GM12878 (cell line): ENCODE measurements around the gene PSMB7. TPM values are rescaled to one million over a fixed set of nuclear protein-coding genes. Genes with fewer than 3 reads are reported as not detected.

ENCODE experiments used
- ATAC-seq: fragments of 200-7000 bp; cut with Tn5 transposase; 3 replicates; pipeline ENCODE4 v1.9.1; 2020; ENCODE audit warnings: mild to moderate bottlenecking, moderate library complexity
- BruUV-seq: library from RNA; stranded (reverse); fragments of 400-500 nt; replicated peaks from 2 replicates; lab custom pipeline; 2021; lab: Mats Ljungman, UMichigan
- CTCF ChIA-PET: fragments of 300-600 bp; sonication (Branson Sonifier 250); formaldehyde crosslinking; extraction: SDS; loops from one replicate; lab custom pipeline; 2021; ENCODE audit warnings: inconsistent platforms; lab: Yijun Ruan, JAX
- POLR2A ChIA-PET: fragments of 350-600 bp; formaldehyde crosslinking; extraction: SDS; loops from one replicate; lab custom pipeline; 2021; ENCODE audit warnings: inconsistent platforms; lab: Charles Lee
- RAD21 ChIA-PET: fragments of 300-600 bp; sonication (Branson Sonifier 250); formaldehyde crosslinking; loops from one replicate; lab custom pipeline; 2023; ENCODE audit warnings: antibody characterized with exemption; ENCODE audit not compliant: unreplicated experiment; lab: Charles Lee
- SMC1A ChIA-PET: fragments of 300-600 bp; sonication (Branson Sonifier 250); formaldehyde crosslinking; loops from one replicate; lab custom pipeline; 2023; ENCODE audit not compliant: unreplicated experiment, uncharacterized antibody; lab: Charles Lee
- DNase-seq: peaks from one replicate; pipeline ENCODE4 v3.0.0-alpha.2; 2011; ENCODE audit warnings: low read depth, low spot score
- FAIRE-seq: peaks from 3 replicates; lab custom pipeline; 2011; peaks lifted over from hg19 to GRCh38; lab: Jason Lieb, UNC
- H2AFZ ChIP-seq: 2 replicates; pipeline ENCODE4 v1.6.0; 2011; ENCODE audit warnings: low read depth, low read length, control low read depth; ENCODE audit not compliant: control insufficient read depth
- H3K27ac ChIP-seq: 2 replicates; pipeline ENCODE4 v1.5.1; 2011; ENCODE audit warnings: control low read depth; ENCODE audit not compliant: control insufficient read depth, insufficient read depth
- H3K27me3 ChIP-seq, 2 experiments: replicated peaks in 1 of 2; 2 replicates each; pipeline versions ENCODE4 v1.6.0 to v1.6.1; 2011; ENCODE audit warnings: low read length in 1 of 2; ENCODE audit not compliant: control insufficient read depth in 2 of 2, insufficient read depth in 2 of 2
- H3K36me3 ChIP-seq, 2 experiments: 2 replicates each; pipeline ENCODE4 v1.5.1; 2011; ENCODE audit warnings: low read length in 1 of 2; ENCODE audit not compliant: control insufficient read depth in 2 of 2, insufficient read depth in 2 of 2
- H3K4me1 ChIP-seq: 2 replicates; pipeline ENCODE4 v1.6.1; 2011; ENCODE audit warnings: mild to moderate bottlenecking, low read length, moderate library complexity, mixed read lengths; ENCODE audit not compliant: control insufficient read depth, insufficient read depth
- H3K4me2 ChIP-seq: 2 replicates; pipeline ENCODE4 v1.6.0; 2011; ENCODE audit warnings: control low read depth; ENCODE audit not compliant: control insufficient read depth, insufficient read depth
- H3K4me3 ChIP-seq: fragments of 200-600 bp; sonication (generic); 2 replicates; pipeline ENCODE4 v1.5.1; 2016
- H3K79me2 ChIP-seq: 2 replicates; pipeline ENCODE4 v1.6.0; 2011; ENCODE audit warnings: low read length; ENCODE audit not compliant: control insufficient read depth, insufficient read depth
- H3K9ac ChIP-seq: 2 replicates; pipeline ENCODE4 v1.8.0; 2011; ENCODE audit warnings: low read length, control low read depth, mixed read lengths; ENCODE audit not compliant: control insufficient read depth, insufficient read depth
- H3K9me3 ChIP-seq: replicated peaks from 3 replicates; pipeline ENCODE4 v1.5.1; 2011; ENCODE audit warnings: mild to moderate bottlenecking, low read length; ENCODE audit not compliant: control insufficient read depth, insufficient read depth
- H4K20me1 ChIP-seq: 2 replicates; pipeline ENCODE4 v1.6.0; 2011; ENCODE audit not compliant: control insufficient read depth, insufficient read depth
- EED ChIP-seq: sonication (generic); IDR thresholded peaks from 2 replicates; pipeline ENCODE4 v1.6.1; 2016; ENCODE audit warnings: antibody characterized with exemption, low read depth
- FOXM1 ChIP-seq: IDR thresholded peaks from 2 replicates; pipeline ENCODE4 v1.6.1; 2012; ENCODE audit warnings: low read depth, mild to moderate bottlenecking, inconsistent platforms, low read length, moderate library complexity
- IKZF1 ChIP-seq: fragments of 450-650 bp; conservative IDR thresholded peaks from 2 replicates; pipeline ENCODE4 v1.6.1; 2017; ENCODE audit warnings: antibody characterized with exemption, mild to moderate bottlenecking
- KDM1A ChIP-seq: fragments of 200-600 bp; sonication (generic); IDR thresholded peaks from 2 replicates; pipeline ENCODE4 v1.6.1; 2016; ENCODE audit warnings: borderline replicate concordance
- KLF5 ChIP-seq: fragments of 450-650 bp; IDR thresholded peaks from 2 replicates; pipeline ENCODE4 v1.6.1; 2014; ENCODE audit warnings: mild to moderate bottlenecking; ENCODE audit not compliant: partially characterized antibody
- LARP7 ChIP-seq: fragments of 450-650 bp; IDR thresholded peaks from 2 replicates; pipeline ENCODE4 v1.6.1; 2017; ENCODE audit warnings: mild to moderate bottlenecking
- MTA2 ChIP-seq: fragments of 450-650 bp; IDR thresholded peaks from 2 replicates; pipeline ENCODE4 v1.6.1; 2016; ENCODE audit warnings: low read depth, mild to moderate bottlenecking, moderate library complexity
- NR2F1 ChIP-seq: fragments of 450-650 bp; conservative IDR thresholded peaks from 2 replicates; pipeline ENCODE4 v1.6.1; 2017; ENCODE audit warnings: mild to moderate bottlenecking
- PAX8 ChIP-seq: fragments of 450-650 bp; IDR thresholded peaks from 2 replicates; pipeline ENCODE4 v1.6.1; 2017; ENCODE audit warnings: mild to moderate bottlenecking, moderate library complexity
- PML ChIP-seq: IDR thresholded peaks from 2 replicates; pipeline ENCODE4 v1.6.1; 2012; ENCODE audit warnings: low read length, inconsistent platforms
- POU2F2 ChIP-seq: IDR thresholded peaks from 3 replicates; pipeline ENCODE4 v1.6.1; 2011; ENCODE audit warnings: low read depth, mild to moderate bottlenecking, low read length, borderline replicate concordance
- RAD21 ChIP-seq: IDR thresholded peaks from 2 replicates; pipeline ENCODE4 v1.6.1; 2011; ENCODE audit warnings: mild to moderate bottlenecking, low read depth, low read length, moderate library complexity; ENCODE audit not compliant: insufficient read depth
- RUNX3 ChIP-seq: IDR thresholded peaks from 2 replicates; pipeline ENCODE4 v1.6.1; 2012; ENCODE audit warnings: low read length, inconsistent platforms
- SIN3A ChIP-seq: IDR thresholded peaks from 2 replicates; pipeline ENCODE4 v1.6.1; 2012; ENCODE audit warnings: low read depth, low read length, improper control_type of control experiment
- SMAD1 ChIP-seq: fragments of 450-650 bp; IDR thresholded peaks from 2 replicates; pipeline ENCODE4 v1.6.1; 2018; ENCODE audit warnings: mild to moderate bottlenecking, low read depth; ENCODE audit not compliant: partially characterized antibody
- SMARCA5 ChIP-seq: fragments of 450-650 bp; IDR thresholded peaks from 2 replicates; pipeline ENCODE4 v1.6.1; 2017; ENCODE audit warnings: mild to moderate bottlenecking
- SMC3 ChIP-seq: IDR thresholded peaks from 2 replicates; pipeline ENCODE4 v1.6.1; 2011; ENCODE audit warnings: low read length, improper control_type of control experiment, borderline replicate concordance
- SREBF1 ChIP-seq: IDR thresholded peaks from 2 replicates; pipeline ENCODE4 v1.6.1; 2012; ENCODE audit warnings: mild to moderate bottlenecking, low read length
- SUPT20H ChIP-seq: IDR thresholded peaks from 2 replicates; pipeline ENCODE4 v1.6.1; 2011; ENCODE audit warnings: low read depth, mild to moderate bottlenecking, low read length, moderate library complexity, borderline replicate concordance; ENCODE audit not compliant: control insufficient read depth
- TAF1 ChIP-seq: IDR thresholded peaks from 2 replicates; pipeline ENCODE4 v1.6.1; 2011; ENCODE audit warnings: mild to moderate bottlenecking, low read depth, low read length, borderline replicate concordance
- TARDBP ChIP-seq: IDR thresholded peaks from 2 replicates; pipeline ENCODE4 v1.6.1; 2016; ENCODE audit warnings: borderline replicate concordance
- ZNF622 ChIP-seq: fragments of 450-650 bp; IDR thresholded peaks from 2 replicates; pipeline ENCODE4 v1.6.1; 2017; ENCODE audit warnings: mild to moderate bottlenecking, inconsistent platforms
- WGBS: methylation state at CpG from one replicate; pipeline ENCODE4 v1.1.6; 2016; ENCODE audit warnings: low lambda C conversion rate; ENCODE audit not compliant: insufficient replicate concordance, insufficient coverage; ENCODE audit errors: missing lambda C conversion rate; 5-methylcytosine and 5-hydroxymethylcytosine counted together
- in situ Hi-C: fragments of 300-500 bp; cut with MboI; formaldehyde crosslinking; loops from 9 replicates; pipeline ENCODE4 v1.14.3; 2018; ENCODE audit warnings: mixed read lengths
- intact Hi-C: fragments of 100-400 bp; cut with micrococcal nuclease; formaldehyde crosslinking; loops from one replicate; pipeline ENCODE4 v1.14.2; 2022; ENCODE audit not compliant: unreplicated experiment
- polyA plus RNA-seq, 11 experiments: library from polyadenylated mRNA; depleted of rRNA in 4 of 11; unstranded in 6 of 11; stranded (reverse) in 5 of 11; fragments of >200 nt; fragmentation: Nextera tagmentation in 4 of 11; fragmentation: Illumina TruSeq in 1 of 11; extraction: Ambion mirVana in 4 of 11; extraction: Trizol in 1 of 11; gene quantifications; 1 replicate in 1 of 11; 2 replicates in 10 of 11; pipeline versions ENCODE4 v1.2.1 to v1.2.3, GENCODE V29; 2011 to 2016; ENCODE audit warnings: inconsistent platforms in 2 of 11, missing spikeins in 2 of 11, low read depth in 1 of 11
- total RNA-seq, 4 experiments: library from RNA; depleted of rRNA in 3 of 4; stranded (reverse); fragments of >200 nt in 3 of 4; fragmentation: Illumina TruSeq in 1 of 4; extraction: Trizol in 1 of 4; gene quantifications; 2 replicates each; pipeline versions ENCODE4 v1.2.1 to v1.2.3, GENCODE V29; 2013 to 2021
- TF ChIP-seq, protein P1 (sequence below): IDR thresholded peaks from 2 replicates; pipeline ENCODE4 v1.6.1; 2011; ENCODE audit warnings: low read depth, low read length, improper control_type of control experiment, borderline replicate concordance
- TF ChIP-seq, protein P2 (sequence below): fragments of 450-650 bp; IDR thresholded peaks from 2 replicates; pipeline ENCODE4 v1.6.1; 2017; ENCODE audit warnings: low read depth, mild to moderate bottlenecking, moderate library complexity

PSMB7 gene
- total and polyA plus RNA-seq, 10 of the 15 experiments (the other 5 are each of a cell fraction or from before 2014, with no cell fraction given): 174 to 564 (median 268) TPM

DNA sequence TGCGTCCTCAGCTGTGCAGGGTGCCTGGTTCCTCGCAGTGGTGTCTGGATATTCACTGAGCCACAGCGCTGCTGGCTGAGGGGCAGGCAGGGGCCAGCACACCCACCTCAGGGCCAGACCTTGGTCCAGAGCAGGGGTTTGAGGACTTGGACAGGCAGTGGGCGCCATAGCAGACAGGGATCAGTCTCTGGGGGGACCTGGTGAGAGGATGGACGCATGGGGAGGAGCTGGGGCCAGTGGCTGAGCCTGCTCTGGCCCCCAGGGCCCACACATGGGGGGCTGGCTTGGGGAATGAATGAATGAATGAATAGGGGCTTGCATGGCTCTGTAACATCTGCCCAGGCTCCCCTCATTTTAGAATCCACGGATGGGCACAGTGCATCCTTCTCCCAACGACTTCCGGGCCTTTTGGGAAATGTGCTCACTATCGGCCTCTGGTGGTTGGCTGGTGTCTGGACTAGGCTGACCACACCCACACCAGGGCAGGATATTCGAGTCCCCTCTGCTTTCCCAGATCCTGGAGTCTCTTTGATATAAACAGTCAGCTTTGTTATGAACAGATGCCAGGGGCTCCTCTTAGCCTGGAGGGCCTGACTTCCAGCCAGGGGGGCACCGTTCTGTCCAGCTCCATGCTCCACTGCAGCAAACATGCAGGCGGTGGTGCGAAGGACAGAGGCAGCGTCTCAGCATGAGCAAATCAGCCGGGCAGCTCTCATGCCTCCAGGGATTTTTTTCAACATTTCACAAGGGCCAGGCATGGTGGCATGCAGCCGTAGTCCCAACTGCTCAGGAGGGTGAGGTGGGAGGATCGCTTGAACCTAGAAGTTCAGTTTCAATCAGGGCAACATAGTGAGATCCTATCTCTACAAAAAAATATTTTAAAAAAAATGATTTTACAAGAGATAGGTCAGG is 94.9 kb downstream of the PSMB7 start:
- Histone ChIP-seq H2AFZ (no peak overlapping the region), H4K20me1 (no peaks in the 10 kb centered on the region), H3K27me3 (no peaks in the 10 kb centered on the region), H3K9ac (no peak overlapping the region), H3K79me2 (peaks cover 1% of the 10 kb centered on the region; the same call in 1 of the 2 replicates), H3K4me2 (no peak overlapping the region), H3K4me1 (peaks cover 8% of the 10 kb centered on the region), H3K36me3 (peaks cover 31 to 53% of the 10 kb centered on the region in 2 experiments), H3K9me3 (no peaks in the 10 kb centered on the region), H3K27ac (no peak overlapping the region), H3K4me3 (no peak overlapping the region)
- SMC1A ChIA-PET: interaction anchor here (1.1 to 1.3 kb wide), 4 partner anchors 14 to 774 kb away, joined by 3 to 5 read pairs (median 3); no protein-coding TSS in a partner anchor
- in situ Hi-C loops: no loop called here
- CTCF ChIA-PET: interaction anchor here (0.8 to 2.8 kb wide), 10 partner anchors 11 to 197 kb away, joined by 3 to 17 read pairs (median 3); no protein-coding TSS in a partner anchor
- whole genome bisulfite sequencing: 54% methylated on average over 17 of the region's 17 CpGs
- intact Hi-C loops: loop anchor here (2.0 kb wide), 1 partner anchor 194 kb away; no protein-coding TSS in a partner anchor
- DNase-seq: no peak
- BruUV-seq: no TSS peak
- ATAC-seq: peak; percentile 71
- FAIRE-seq: no peak
- POLR2A ChIA-PET: no interaction called here
- RAD21 ChIA-PET: interaction anchor here (0.7 to 1.8 kb wide), 3 partner anchors 27 to 193 kb away, joined by 3 to 8 read pairs (median 6); no protein-coding TSS in a partner anchor
- TF ChIP-seq POU2F2: no peak
- TF ChIP-seq SMARCA5: no peak
- TF ChIP-seq KDM1A: no peak
- TF ChIP-seq TAF1: no peak
- no peak for TF ChIP-seq ZNF622
- TF ChIP-seq, protein P1, sequence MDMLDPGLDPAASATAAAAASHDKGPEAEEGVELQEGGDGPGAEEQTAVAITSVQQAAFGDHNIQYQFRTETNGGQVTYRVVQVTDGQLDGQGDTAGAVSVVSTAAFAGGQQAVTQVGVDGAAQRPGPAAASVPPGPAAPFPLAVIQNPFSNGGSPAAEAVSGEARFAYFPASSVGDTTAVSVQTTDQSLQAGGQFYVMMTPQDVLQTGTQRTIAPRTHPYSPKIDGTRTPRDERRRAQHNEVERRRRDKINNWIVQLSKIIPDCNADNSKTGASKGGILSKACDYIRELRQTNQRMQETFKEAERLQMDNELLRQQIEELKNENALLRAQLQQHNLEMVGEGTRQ: no peak
- no peak for TF ChIP-seq SREBF1
- TF ChIP-seq FOXM1: no peak
- TF ChIP-seq SUPT20H: no peak
- TF ChIP-seq IKZF1: peak; percentile 76
- TF ChIP-seq, protein P2, sequence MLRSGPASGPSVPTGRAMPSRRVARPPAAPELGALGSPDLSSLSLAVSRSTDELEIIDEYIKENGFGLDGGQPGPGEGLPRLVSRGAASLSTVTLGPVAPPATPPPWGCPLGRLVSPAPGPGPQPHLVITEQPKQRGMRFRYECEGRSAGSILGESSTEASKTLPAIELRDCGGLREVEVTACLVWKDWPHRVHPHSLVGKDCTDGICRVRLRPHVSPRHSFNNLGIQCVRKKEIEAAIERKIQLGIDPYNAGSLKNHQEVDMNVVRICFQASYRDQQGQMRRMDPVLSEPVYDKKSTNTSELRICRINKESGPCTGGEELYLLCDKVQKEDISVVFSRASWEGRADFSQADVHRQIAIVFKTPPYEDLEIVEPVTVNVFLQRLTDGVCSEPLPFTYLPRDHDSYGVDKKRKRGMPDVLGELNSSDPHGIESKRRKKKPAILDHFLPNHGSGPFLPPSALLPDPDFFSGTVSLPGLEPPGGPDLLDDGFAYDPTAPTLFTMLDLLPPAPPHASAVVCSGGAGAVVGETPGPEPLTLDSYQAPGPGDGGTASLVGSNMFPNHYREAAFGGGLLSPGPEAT: no peak
- peak; percentile 70 for TF ChIP-seq SMC3
- TF ChIP-seq SIN3A: no peak
- TF ChIP-seq NR2F1: no peak
- peak; percentile 53 for TF ChIP-seq RUNX3
- TF ChIP-seq PML: no peak
- TF ChIP-seq SMAD1: no peak
- TF ChIP-seq MTA2: no peak
- no peak for TF ChIP-seq LARP7
- peak; percentile 48 for TF ChIP-seq RAD21
- no peak for TF ChIP-seq KLF5
- no peak for TF ChIP-seq PAX8
- no peak for TF ChIP-seq TARDBP
- TF ChIP-seq EED: peak; percentile 51; the same call in 1 of the 2 replicates
